Smooth muscle cell (in vitro differentiated cells): ENCODE measurements around the gene GNA12. TPM values are rescaled to one million over a fixed set of nuclear protein-coding genes. Genes with fewer than 3 reads are reported as not detected.

Experiments used
- DNase-seq: peaks from one replicate; lab custom pipeline; 2025; ENCODE audit not compliant: unreplicated experiment; lab: John Stamatoyannopoulos, UW
- H2AFZ ChIP-seq: fragments of 200-600 bp; sonication (generic); 2 replicates; pipeline ENCODE4 v1.6.0; 2016; ENCODE audit warnings: antibody characterized with exemption, low read depth, mild to moderate bottlenecking
- H3F3A ChIP-seq: fragments of 200-600 bp; sonication (generic); 2 replicates; pipeline ENCODE4 v1.6.0; 2017; ENCODE audit warnings: antibody characterized with exemption, low read depth
- H3K27ac ChIP-seq: fragments of 200-600 bp; sonication (generic); 2 replicates; pipeline ENCODE4 v1.5.1; 2016; ENCODE audit warnings: low read depth, mild to moderate bottlenecking
- H3K27me3 ChIP-seq: fragments of 200-600 bp; sonication (generic); 2 replicates; pipeline ENCODE4 v1.6.1; 2016; ENCODE audit warnings: low read depth, mild to moderate bottlenecking
- H3K36me3 ChIP-seq: fragments of 200-600 bp; sonication (generic); 2 replicates; pipeline ENCODE4 v1.5.1; 2016; ENCODE audit warnings: low read depth
- H3K4me1 ChIP-seq: fragments of 200-600 bp; sonication (generic); 2 replicates; pipeline ENCODE4 v1.5.1; 2016; ENCODE audit warnings: low read depth
- H3K4me2 ChIP-seq: fragments of 200-600 bp; sonication (generic); 2 replicates; pipeline ENCODE4 v1.6.0; 2016; ENCODE audit warnings: mild to moderate bottlenecking
- H3K4me3 ChIP-seq: fragments of 200-600 bp; sonication (generic); 2 replicates; pipeline ENCODE4 v1.5.1; 2016; ENCODE audit warnings: mild to moderate bottlenecking
- H3K79me2 ChIP-seq: fragments of 200-600 bp; sonication (generic); 2 replicates; pipeline ENCODE4 v1.6.0; 2016; ENCODE audit warnings: low read depth, mild to moderate bottlenecking
- H3K9ac ChIP-seq: fragments of 200-600 bp; sonication (generic); 2 replicates; pipeline ENCODE4 v1.6.0; 2016; ENCODE audit warnings: low read depth
- H3K9me3 ChIP-seq: fragments of 200-600 bp; sonication (generic); replicated peaks from 2 replicates; pipeline ENCODE4 v1.5.1; 2016; ENCODE audit warnings: low read depth
- H4K20me1 ChIP-seq: fragments of 200-600 bp; sonication (generic); 2 replicates; pipeline ENCODE4 v1.6.0; 2016; ENCODE audit warnings: low read depth
- WGBS: methylation state at CpG from one replicate; pipeline ENCODE4 v1.1.7; 2016; ENCODE audit warnings: low lambda C conversion rate; 5-methylcytosine and 5-hydroxymethylcytosine counted together
- polyA plus RNA-seq: library from polyadenylated mRNA; unstranded; fragments of >200 nt; fragmentation: Nextera tagmentation; extraction: Ambion mirVana; gene quantifications from 2 replicates; pipeline ENCODE4 v1.2.1, GENCODE V29; 2016
- total RNA-seq: library from RNA; depleted of rRNA; stranded (reverse); fragments of >200 nt; gene quantifications from 2 replicates; pipeline ENCODE4 v1.2.3, GENCODE V29; 2014
- TF ChIP-seq, protein P1 (sequence below): fragments of 200-600 bp; sonication (generic); IDR thresholded peaks from 2 replicates; pipeline ENCODE4 v1.5.1; 2017; ENCODE audit warnings: borderline replicate concordance, mild to moderate bottlenecking, antibody characterized with exemption; ENCODE audit not compliant: insufficient read depth, poor library complexity, severe bottlenecking

Gene GNA12
- total and polyA plus RNA-seq, 2 experiments from 2014 or later: 20.3 to 34.7 TPM

DNA sequence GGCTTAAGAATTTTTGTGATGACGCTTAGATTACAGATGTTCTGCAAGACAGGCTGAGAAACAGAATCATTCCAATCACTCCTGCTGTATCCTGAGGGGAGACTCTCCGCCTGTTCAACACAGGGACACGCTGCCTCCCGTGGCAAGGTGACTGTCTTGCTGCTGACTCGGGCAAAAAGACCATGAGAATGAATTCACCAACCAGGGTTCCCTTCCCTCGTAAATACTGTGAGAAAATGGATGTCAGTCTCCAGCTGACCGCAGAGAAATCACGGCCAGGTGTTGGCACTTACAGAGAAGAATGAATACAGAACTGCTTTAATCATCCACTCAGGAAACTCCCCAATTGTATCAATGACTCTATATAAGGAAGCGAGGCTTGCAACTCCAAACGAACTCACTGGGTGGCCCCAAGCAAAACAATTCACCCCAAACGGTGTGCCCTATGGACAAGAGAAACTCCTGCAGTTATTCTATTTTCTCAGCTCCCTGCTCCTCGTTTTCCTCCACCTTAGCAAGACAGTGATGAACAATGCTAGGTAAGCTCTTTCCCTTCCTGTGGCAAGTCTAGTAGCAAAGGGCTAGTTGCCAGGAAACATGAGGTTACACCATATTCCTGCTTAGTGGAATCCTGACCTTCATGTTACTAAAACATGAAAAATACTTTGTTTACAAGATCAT lies 22.8 kb downstream of the GNA12 start:
- H3K4me3 ChIP-seq: no peak overlapping the region
- TF ChIP-seq, protein P1, sequence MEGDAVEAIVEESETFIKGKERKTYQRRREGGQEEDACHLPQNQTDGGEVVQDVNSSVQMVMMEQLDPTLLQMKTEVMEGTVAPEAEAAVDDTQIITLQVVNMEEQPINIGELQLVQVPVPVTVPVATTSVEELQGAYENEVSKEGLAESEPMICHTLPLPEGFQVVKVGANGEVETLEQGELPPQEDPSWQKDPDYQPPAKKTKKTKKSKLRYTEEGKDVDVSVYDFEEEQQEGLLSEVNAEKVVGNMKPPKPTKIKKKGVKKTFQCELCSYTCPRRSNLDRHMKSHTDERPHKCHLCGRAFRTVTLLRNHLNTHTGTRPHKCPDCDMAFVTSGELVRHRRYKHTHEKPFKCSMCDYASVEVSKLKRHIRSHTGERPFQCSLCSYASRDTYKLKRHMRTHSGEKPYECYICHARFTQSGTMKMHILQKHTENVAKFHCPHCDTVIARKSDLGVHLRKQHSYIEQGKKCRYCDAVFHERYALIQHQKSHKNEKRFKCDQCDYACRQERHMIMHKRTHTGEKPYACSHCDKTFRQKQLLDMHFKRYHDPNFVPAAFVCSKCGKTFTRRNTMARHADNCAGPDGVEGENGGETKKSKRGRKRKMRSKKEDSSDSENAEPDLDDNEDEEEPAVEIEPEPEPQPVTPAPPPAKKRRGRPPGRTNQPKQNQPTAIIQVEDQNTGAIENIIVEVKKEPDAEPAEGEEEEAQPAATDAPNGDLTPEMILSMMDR: no peak
- peak overlapping the region; percentile 22 for H3K4me2 ChIP-seq
- H3K27ac ChIP-seq: peak overlapping the region; percentile 95
- H3K9ac ChIP-seq: peak overlapping the region; percentile 70
- H3K36me3 ChIP-seq: no peaks in the 10 kb centered on the region
- H3K79me2 ChIP-seq: peaks cover 76% of the 10 kb centered on the region
- H4K20me1 ChIP-seq: peaks cover 40% of the 10 kb centered on the region
- H3K9me3 ChIP-seq: no peaks in the 10 kb centered on the region
- peaks cover 21% of the 10 kb centered on the region for H3F3A ChIP-seq
- H3K27me3 ChIP-seq: no peaks in the 10 kb centered on the region
- peaks cover 61% of the 10 kb centered on the region for H3K4me1 ChIP-seq
- no peak overlapping the region for H2AFZ ChIP-seq
- DNase-seq: no peak
- WGBS: 47% methylated on average over 12 of the region's 12 CpGs

DNA sequence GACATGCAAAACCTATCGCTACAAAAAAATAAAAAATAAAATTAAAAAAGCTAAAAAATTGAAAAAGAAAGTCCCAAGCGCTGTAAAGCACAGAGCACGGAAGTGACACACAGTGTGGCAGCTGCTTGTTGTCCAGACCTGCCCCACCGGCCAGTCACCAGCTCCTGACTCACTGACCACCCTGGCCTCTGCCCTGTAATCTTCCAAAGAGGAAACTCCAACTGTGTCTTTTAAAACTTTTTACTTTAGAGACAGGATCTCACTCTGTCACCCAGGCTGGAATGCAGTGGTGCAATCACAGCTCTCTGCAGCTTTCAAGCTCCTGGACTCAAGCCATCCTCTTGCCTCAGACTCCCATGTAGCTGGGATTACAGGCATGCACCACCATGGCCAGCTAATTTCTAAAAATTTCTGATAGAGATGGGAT lies 23.6 kb downstream of the GNA12 start:
- TF ChIP-seq, protein P1: no peak
- peak overlapping the region; percentile 4 for H3K4me2 ChIP-seq
- H3K4me3 ChIP-seq: no peak overlapping the region
- no peaks in the 10 kb centered on the region for H3K9me3 ChIP-seq
- H4K20me1 ChIP-seq: peaks cover 38% of the 10 kb centered on the region
- peak overlapping the region; percentile 70 for H3K9ac ChIP-seq
- H3K79me2 ChIP-seq: peaks cover 76% of the 10 kb centered on the region
- peaks cover 24% of the 10 kb centered on the region for H3F3A ChIP-seq
- H3K27me3 ChIP-seq: no peaks in the 10 kb centered on the region
- no peak overlapping the region for H2AFZ ChIP-seq
- DNase-seq: no peak
- 31% methylated on average over 4 of the region's 4 CpGs for WGBS
- peaks cover 61% of the 10 kb centered on the region for H3K4me1 ChIP-seq
- peak overlapping the region; percentile 95 for H3K27ac ChIP-seq
- no peaks in the 10 kb centered on the region for H3K36me3 ChIP-seq

DNA sequence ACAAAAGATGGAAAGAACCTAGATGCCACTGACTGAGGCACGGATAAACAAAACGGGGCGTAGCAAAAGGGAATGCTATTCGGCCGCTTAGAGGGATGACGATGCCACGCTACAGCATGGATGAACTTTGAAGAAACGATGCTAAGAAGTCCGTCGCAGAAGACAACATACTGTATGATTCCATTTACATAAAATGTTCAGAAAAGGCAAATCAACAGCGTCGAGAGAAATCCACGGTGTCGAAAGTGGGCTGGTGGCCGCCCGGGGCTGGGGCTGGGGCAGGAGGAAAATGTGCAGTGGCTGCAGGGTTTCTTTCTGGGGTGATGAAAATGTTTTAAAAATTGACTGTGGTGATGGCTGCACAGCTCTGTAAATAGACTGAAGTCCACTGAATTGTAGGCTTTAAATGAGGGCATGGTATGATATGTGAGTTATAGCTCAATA lies 24.1 kb downstream of the GNA12 start:
- peaks cover 25% of the 10 kb centered on the region for H3F3A ChIP-seq
- peaks cover 76% of the 10 kb centered on the region for H3K79me2 ChIP-seq
- H2AFZ ChIP-seq: no peak overlapping the region
- H3K27ac ChIP-seq: peak overlapping the region; percentile 95
- DNase-seq: no peak
- 94% methylated on average over 16 of the region's 16 CpGs for WGBS
- no peaks in the 10 kb centered on the region for H3K27me3 ChIP-seq
- H3K9ac ChIP-seq: peak overlapping the region; percentile 58
- peaks cover 56% of the 10 kb centered on the region for H3K4me1 ChIP-seq
- TF ChIP-seq, protein P1: no peak
- peaks cover 37% of the 10 kb centered on the region for H4K20me1 ChIP-seq
- no peaks in the 10 kb centered on the region for H3K36me3 ChIP-seq
- H3K4me2 ChIP-seq: peak overlapping the region; percentile 4
- H3K9me3 ChIP-seq: no peaks in the 10 kb centered on the region
- H3K4me3 ChIP-seq: no peak overlapping the region
